HEK293T (cell line): ENCODE data around the gene SPRING1.

ENCODE experiments used
- ELF4 ChIP-seq: fragments of 450-650 bp; IDR thresholded peaks from 2 replicates; pipeline ENCODE4 v1.6.1; 2017; ENCODE audit warnings: antibody characterized with exemption
- NFRKB ChIP-seq: fragments of 450-650 bp; IDR thresholded peaks from 2 replicates; pipeline ENCODE4 v1.6.1; 2016; ENCODE audit warnings: mild to moderate bottlenecking, moderate library complexity
- ZNF384 ChIP-seq: fragments of 450-650 bp; IDR thresholded peaks from 2 replicates; pipeline ENCODE4 v1.6.1; 2016

GRCh38 chr12:116777245-116777644 is 39.4 kb upstream of the SPRING1 start:
- no peak for TF ChIP-seq NFRKB
- no peak for TF ChIP-seq ZNF384
- TF ChIP-seq ELF4 = no peak
